T-helper 9 cell (primary cell): ENCODE data around the gene IGSF22.
A peak's percentile ranks its signal among the peaks of the same experiment; 100 is the strongest.

Experiments used
- DNase-seq: peaks from one replicate; pipeline ENCODE4 v3.0.0-alpha.2; 2020

The IGSF22 gene

GRCh38 chr11:18743900-18744514 lies 18.0 kb upstream of the IGSF22 start:
- no peak for DNase-seq

GRCh38 chr11:18743365-18743764 lies 17.4 kb upstream of the IGSF22 start:
- DNase-seq, result no peak

GRCh38 chr11:18741783-18742182 lies 15.8 kb upstream of the IGSF22 start:
- DNase-seq, result no peak

DNA sequence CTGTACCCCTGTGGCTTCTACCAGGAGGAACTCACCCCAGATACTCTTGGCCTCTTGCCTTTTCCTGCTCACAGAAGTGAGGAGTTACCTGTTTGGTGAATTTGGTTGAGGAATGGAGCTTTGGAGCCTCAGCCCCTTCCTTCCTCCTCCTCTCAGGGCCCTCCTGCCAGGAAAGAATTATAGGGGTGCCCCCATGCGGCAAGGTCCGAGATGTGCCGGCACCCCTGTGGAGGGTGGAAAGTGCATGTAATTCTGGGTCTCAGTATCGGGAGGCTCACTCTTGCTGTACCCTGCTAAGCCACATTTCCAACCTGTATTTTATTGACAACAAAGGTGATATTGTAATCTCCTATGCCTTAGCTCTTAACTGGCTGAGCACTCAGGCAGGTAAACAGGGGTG lies 13.7 kb upstream of the IGSF22 start:
- no peak for DNase-seq

DNA sequence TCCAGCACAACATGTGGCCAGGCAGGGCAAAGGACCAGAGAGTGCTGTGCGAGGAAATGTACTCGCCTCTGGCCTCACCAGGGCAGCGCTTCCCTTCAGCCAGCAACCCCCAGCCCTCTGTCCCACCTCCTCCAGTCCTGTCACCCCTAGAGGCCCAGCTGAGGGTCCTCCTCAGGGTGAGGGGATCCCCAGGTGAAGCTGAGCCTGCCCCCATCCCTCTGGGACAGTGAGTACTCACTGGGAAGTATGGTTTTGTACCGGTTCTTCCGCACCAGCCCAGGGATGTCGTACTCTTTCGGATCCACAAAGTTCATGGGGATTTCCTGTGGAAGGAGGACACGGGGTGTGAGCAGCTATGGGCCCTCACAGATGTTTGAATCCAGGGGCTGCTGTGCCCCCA lies 11.7 kb upstream of the IGSF22 start:
- DNase-seq, result no peak

- no peak for DNase-seq
Measured at GRCh38 chr11:18736590-18737148, 10.7 kb upstream of the IGSF22 start.

DNA sequence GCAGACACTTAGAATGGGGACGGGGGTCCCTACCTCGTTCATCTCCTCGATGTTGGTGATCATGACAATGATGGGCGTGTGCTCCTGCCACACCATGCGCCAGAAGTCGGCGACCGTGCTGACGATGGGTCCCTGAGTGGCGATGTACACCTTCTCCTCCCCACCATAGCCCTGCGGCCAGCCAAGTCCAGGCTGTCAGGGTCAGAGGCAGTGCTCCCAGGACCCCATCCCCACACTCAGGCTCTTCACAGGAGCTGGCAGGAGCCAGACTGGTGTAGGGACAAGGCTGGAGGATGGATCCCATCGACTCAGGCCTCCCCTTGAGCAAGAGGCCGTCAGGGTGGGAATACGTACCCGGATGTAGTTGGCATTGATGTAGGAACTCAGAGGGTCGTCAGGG lies 7.2 kb upstream of the IGSF22 start:
- no peak for DNase-seq

DNA sequence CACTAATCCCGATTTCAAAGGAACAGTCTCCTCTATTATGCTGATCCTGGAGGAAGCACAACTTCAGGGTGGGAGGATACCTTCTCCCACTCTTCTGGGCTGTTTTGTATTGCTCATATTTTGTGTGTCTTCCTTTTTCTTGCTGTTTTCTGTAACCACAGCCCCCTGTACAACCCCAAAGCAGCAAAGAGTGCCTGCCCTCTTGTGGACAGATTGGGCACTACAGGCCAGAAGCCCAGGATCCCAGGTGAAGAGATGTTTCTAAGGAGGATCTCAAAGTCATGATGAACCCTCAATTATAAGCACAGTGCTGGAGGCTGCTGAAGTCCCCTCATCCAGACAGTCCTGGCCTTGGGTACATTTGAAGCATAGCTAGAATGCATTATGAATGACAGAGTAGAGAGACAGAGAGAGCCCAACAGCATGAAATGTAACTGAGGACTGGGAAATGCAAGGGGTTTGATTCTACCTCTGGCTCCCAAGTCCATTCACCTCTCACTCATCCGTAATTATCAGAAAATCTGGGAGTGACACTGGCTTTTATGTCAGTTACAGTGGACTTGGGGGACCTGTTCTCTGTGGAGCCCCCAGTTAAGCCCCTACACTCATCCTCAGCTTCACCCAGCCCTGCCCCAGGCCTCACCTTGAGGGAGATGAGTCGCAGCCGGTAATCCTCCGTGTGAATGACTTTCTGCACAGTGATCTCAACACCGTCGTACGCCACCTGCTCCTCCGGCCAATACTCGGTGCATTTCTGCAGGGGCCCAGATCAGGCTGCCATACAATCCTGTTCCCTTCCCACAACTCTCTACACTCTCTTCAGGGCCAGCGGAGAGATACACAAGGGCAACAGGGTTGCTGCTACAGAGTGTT lies 6.2 kb upstream of the IGSF22 start:
- peak; percentile 64 for DNase-seq

DNA sequence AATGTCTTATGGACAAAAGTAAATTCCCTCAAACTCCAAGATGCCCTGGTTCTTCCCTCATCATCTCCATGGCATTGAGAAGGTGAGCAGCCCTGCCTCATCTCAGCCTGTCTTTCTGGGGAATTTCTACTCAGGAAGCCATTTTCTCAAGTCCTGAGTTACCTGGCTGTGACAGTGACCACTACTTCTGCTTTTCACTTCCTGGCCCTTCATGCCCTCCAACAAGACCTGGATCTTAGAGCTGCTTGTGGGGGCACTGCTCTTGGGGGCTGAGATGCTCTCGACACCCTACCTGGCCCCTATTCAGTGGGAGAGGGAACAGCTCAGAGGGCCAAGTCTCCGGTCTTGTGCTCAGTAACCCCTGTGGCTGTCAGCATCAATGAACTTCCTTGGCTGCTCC lies 5.5 kb upstream of the IGSF22 start:
- no peak for DNase-seq

GRCh38 chr11:18730020-18730419 lies 4.0 kb upstream of the IGSF22 start:
- no peak for DNase-seq

DNA sequence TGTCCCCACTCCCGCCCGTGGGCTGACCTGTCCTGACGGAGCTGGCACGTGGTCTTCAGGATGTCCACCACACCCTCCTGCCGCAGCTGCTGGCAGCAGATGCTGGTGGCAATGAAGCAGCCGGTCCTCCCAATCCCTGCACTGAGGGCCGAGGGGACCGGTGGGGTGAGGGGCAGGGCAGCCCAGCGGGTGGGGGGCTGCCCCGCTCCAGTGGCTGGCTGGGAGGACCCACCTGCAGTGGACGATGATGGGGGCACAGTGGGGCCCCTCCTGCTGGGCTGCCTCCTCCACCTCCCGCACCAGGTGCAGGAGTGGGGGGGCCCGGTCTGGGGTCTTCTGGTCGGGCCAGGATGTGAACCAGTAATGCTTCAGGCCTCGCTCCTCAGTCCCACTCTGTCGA lies 3.4 kb upstream of the IGSF22 start:
- no peak for DNase-seq

GRCh38 chr11:18728658-18729057 lies 2.7 kb upstream of the IGSF22 start:
- no peak for DNase-seq

DNA sequence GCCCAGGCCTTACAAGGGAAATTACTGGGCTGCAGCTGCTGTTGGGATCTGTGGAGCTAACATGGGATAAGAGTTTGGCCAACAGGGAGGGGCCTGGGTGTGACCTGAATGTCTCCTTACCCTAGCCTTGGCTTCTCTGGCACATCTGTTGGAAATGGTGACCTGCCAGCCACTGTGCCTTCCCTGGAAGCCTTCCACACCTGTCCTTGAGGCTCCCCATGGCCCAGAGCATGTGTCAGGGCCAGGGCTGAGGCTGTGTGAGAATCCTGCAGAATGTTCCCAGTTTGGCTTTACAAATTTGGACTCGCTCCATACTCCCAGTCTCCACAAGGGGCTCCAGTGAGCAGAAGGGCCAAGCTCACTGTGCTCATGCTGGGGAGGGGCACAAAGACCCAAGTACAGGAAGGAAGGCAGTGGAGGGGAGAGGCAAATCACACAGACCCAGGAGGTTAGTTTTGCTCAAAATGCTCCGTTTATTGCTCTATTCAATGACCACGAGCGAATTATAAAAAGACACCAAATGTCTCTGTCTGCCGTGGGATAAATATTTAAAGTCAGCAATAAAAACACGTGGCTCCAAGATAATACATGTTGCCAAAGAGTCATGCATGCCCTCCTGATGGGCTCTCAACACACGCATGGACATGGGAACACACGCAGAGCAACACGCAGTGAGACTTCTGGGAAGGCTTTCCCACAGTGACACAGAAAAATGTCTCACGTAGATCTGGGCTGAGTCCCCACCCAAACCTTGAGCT lies 1.7 kb upstream of the IGSF22 start:
- DNase-seq, result peak; percentile 41

DNA sequence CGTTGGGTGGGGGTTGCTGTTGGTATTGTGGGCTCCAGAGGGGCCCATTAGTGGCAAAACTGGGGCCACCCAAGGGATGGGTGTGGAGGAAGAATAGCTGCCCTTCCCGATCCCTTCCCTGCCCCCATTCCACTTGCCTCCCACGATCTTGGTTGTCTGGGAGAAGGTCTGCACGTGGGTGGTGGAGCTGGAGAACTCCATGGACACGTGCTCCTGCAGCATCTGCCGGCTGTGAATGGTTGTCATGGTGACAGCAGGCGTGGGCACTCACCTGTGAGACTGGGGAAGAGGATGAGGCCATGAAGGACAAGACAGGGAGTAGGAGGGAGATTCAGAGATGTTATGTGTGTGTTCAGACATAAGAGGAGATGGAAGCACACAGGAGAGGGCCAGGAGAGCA lies 2.0 kb downstream of the IGSF22 start:
- DNase-seq, result no peak

GRCh38 chr11:18722293-18722637 lies 3.7 kb downstream of the IGSF22 start:
- DNase-seq, result no peak

GRCh38 chr11:18721561-18722292 lies 4.3 kb downstream of the IGSF22 start:
- no peak for DNase-seq

DNA sequence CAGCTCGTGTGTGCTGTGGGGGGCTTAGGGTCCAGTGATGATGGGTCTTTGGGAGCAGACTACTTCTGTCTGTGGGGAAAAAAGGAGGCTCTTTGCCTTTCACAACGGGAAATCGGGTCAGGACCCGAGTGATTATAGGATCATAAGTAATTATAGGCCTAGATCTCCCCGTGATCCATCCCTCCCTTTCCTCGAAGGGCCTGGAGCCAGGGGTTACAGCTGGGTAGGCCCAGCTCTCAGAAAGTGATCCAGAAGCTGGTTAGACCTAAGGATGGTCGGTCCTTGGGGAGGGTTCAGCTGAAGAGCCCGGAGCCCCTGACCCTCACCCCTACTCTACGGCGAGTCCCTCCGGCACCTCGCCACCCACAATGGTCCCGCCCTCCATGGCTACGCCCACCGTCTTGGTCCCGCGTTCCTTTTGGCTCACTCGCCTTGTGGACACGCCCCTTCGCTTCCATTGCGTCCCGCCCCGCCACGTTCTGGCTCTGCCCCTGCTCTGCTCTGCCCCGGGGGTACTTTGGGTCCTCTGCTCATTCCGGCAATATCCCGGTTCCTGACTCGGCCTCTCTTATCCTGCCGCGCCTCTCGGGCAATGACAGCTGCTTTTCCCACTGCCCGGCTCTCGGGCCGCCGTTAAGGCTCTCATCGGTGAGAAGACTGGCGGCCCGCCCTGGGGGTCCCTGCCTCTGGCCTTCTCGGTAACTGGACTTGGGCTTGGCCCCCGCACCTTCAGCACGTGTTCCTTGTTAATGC lies 5.0 kb downstream of the IGSF22 start:
- peak; percentile 79 for DNase-seq

DNA sequence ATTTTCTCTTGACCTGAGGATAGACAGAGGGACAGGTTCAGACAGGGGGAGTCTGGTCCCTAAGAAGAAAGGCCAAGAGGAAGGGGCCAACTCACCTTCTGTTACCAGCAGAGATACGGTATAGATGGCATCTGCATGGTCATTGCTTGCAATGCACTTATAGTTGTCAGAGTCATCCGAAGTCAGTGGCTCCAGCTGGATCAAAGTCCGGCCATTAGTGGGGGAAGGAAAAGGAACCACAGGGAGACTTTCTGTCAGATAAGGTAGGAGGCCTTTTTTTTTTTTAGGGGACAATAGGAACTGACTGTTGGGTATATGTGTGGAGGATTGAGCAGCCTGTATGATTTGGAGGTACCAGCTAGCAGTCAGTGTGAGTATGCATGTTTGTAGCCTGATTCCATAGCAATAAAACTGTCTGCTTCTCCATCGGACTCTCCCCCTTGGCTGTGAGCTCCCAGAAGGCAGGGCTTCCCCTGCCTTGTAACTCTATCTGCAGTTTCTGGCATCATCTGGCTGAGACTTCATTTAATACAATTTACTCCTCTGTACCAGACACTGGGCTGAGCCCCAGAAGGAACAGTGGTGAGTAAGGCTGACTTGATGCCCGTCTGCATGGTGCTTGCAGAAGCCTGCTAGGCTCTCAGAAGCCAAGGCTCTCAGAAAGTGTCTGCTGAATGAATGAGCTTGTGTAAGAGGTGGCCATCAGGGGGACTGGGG lies 5.7 kb downstream of the IGSF22 start:
- DNase-seq, result no peak

- DNase-seq, result no peak
Measured at GRCh38 chr11:18715476-18715875, 10.5 kb downstream of the IGSF22 start.

DNA sequence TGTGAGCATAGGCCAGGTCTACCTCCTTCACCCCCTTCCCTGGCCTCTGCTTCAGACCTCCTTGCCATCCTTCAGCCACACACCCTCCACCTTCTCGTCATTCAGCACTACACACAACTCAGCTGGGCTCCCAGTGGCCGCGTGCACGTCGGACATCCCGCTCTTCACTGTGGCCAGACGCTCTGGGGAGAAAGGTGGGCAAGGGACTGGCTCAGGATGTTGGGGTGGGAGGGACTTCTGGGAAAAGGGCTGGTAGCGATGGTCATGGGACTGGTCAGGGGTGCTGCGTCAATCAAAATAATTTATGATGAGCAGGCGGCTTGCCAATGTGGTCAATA lies 11.6 kb downstream of the IGSF22 start:
- DNase-seq, result no peak

DNA sequence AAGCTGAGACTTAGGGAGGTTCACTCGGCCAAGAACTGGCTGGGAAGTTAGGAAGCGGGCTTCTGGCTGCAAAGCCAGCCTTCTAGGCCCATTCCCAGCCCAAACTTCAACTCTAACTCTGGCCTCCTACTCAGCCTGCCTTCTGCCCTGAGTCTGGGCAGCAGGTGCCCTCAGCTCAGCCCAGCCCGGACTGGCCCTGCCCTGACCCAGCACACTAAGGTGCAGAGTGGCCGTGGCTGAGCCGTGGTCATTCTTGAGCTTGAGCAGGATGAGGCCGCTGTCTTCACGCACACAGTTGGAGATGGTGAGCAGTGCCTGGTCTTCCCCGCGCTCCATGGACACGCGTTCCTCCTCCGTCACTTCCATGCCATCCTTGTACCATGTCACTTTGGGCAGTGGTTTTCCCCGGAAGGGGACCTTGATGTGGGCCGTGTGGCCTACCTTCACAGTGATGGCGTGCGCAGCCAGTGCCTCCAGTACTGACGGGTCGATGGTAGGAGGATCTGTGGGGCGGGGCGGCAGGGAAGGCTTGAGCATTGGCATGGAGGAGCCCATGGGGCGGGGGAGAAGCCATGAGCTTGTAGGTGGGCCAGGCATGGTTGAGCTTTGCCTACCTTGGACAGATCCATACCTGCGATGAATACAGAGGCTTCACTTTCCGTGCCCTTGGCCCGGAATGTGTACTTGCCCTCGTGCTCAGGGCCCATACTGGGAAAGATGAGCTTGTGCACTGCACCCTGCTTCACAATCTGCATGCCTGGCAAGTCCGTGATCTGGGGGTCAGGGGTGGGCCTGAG lies 12.1 kb downstream of the IGSF22 start:
- DNase-seq, result no peak
